Measurements from ENCODE around the gene EBF3.

DNA sequence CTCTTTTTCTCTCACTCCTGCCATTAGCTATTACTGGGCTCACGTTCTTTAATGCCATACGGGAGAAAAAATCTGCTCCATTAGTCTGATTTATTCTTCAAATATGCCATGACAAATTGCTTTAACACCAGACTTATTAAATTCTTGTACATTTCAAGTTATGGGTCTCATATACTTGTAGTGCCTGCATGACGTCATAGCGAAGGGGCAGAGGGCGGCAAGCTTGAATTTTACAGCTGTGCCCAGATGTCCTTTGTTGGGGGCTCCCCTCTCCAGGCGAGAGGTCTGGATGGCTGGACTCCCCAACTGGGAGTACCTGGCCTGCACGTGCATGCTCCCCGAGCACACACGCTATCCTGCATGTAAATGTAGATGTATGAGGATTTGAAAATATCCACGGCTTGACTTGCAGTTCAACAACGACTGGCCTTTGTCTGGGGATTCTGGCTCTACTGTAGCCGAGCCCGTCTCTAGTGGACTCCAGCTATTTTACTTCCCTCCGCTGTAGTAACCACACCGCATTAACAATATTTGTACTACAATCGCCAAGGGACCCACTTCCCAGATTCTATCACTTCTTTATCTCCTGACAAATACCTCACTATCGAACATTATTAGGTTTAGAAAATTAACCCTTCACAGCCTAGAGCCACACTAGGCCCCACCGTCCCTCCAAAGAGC is 79.5 kb downstream of the EBF3 start:
- TF ChIP-seq, protein P1, sequence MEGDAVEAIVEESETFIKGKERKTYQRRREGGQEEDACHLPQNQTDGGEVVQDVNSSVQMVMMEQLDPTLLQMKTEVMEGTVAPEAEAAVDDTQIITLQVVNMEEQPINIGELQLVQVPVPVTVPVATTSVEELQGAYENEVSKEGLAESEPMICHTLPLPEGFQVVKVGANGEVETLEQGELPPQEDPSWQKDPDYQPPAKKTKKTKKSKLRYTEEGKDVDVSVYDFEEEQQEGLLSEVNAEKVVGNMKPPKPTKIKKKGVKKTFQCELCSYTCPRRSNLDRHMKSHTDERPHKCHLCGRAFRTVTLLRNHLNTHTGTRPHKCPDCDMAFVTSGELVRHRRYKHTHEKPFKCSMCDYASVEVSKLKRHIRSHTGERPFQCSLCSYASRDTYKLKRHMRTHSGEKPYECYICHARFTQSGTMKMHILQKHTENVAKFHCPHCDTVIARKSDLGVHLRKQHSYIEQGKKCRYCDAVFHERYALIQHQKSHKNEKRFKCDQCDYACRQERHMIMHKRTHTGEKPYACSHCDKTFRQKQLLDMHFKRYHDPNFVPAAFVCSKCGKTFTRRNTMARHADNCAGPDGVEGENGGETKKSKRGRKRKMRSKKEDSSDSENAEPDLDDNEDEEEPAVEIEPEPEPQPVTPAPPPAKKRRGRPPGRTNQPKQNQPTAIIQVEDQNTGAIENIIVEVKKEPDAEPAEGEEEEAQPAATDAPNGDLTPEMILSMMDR (conservative IDR thresholded peaks at IDR 0.05; ENCODE audit: low read depth in 2 of 2) = no peak
- TF ChIP-seq, protein P2, sequence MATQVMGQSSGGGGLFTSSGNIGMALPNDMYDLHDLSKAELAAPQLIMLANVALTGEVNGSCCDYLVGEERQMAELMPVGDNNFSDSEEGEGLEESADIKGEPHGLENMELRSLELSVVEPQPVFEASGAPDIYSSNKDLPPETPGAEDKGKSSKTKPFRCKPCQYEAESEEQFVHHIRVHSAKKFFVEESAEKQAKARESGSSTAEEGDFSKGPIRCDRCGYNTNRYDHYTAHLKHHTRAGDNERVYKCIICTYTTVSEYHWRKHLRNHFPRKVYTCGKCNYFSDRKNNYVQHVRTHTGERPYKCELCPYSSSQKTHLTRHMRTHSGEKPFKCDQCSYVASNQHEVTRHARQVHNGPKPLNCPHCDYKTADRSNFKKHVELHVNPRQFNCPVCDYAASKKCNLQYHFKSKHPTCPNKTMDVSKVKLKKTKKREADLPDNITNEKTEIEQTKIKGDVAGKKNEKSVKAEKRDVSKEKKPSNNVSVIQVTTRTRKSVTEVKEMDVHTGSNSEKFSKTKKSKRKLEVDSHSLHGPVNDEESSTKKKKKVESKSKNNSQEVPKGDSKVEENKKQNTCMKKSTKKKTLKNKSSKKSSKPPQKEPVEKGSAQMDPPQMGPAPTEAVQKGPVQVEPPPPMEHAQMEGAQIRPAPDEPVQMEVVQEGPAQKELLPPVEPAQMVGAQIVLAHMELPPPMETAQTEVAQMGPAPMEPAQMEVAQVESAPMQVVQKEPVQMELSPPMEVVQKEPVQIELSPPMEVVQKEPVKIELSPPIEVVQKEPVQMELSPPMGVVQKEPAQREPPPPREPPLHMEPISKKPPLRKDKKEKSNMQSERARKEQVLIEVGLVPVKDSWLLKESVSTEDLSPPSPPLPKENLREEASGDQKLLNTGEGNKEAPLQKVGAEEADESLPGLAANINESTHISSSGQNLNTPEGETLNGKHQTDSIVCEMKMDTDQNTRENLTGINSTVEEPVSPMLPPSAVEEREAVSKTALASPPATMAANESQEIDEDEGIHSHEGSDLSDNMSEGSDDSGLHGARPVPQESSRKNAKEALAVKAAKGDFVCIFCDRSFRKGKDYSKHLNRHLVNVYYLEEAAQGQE (IDR thresholded peaks at IDR 0.05; ENCODE audit: unreplicated experiment) = no peak
- TF ChIP-seq EZH2 (IDR thresholded peaks at IDR 0.05; ENCODE audit: low read depth, unreplicated experiment) (no peak), ZNF462 (CRISPR knock-in tag; IDR thresholded peaks at IDR 0.05) (no peak), POLR2AphosphoS5 (IDR thresholded peaks at IDR 0.05; ENCODE audit: low read depth) (no peak), EZH2phosphoT487 (IDR thresholded peaks at IDR 0.05; ENCODE audit: unreplicated experiment) (no peak), CREB1 (CRISPR knock-in tag; IDR thresholded peaks at IDR 0.05; ENCODE audit: low read depth) (no peak)
